Stimulated activated CD8-positive, alpha-beta memory T cell treated with anti-CD3 and anti-CD28 coated beads, Interleukin-12 subunit alpha, Interleukin-12 subunit beta, amount 100 ng/mL, for 1 hour (primary cell): Measurements from ENCODE around the gene TRIP4.
"Not testable (repeated sequence)": the region's sequence is repeated elsewhere in the genome, so short reads cannot be mapped to it uniquely, and the experiment has no call there.

ENCODE experiments used
- DNase-seq: peaks from one replicate; pipeline ENCODE4 v3.0.0-alpha.2; 2020; ENCODE audit warnings: low read depth

The TRIP4 gene

DNA sequence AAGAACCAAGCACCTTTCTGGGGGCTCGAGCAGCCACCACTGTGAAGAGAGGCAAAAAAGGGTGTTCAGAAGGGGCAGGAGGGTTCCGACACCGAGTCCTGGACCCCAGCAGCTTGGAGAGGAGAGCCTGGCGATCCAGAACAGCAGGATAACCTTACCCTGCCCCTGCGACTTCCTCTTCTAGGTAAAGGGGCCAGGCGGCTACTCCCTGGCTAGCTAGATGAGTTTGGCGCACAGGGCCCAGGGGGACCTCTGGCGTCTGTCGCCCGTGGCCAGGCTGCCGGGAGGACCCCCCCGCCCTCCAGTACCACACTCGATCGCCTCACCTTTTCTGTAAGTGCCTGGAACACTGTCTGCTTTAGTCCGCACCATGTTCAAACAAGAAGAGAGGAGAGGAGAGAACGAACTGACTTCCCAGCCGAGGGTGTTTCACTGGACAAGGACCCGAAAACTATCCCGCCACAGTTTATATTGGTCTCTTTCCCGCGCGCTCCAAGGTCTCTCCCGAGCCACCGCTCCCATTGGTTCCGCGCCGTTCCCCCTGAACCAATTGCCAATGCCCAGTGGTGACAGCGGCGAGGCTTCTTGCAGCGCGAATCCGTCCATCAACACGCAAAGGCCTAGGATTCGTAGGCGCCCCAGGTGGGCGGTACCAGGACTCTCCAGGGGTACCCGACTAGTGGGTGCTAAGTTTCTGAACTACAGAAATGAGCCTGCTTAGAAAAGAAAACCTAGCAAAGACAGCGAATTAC, 6.5 kb upstream of the TRIP4 start, which contains the start of gene PCLAF:
PCLAF (minus strand) TSS at position 442 of the 752 bp plus-strand sequence; CDS start at position 372, 70 bp downstream.
- DNase-seq, result peak; percentile 86

DNA sequence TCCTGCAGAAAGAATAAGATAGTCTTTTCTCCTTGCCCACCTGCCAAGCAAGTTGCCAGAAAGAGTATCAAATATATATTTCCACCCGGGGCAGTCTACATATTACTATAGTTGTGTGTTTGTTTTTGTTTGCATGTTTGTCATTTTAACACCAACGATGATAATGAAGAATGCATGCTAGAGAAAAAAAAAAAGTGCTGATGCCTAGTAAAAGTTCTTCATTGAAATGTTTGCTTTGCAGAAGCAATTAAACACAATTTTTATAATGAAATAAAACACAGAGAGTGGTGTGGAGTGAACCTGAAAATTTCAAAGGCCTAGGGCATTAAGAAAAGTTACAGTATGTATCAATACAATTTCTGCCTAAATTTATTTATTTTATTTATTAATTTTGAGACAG, 3.9 kb upstream of the TRIP4 start:
- no peak for DNase-seq

DNA sequence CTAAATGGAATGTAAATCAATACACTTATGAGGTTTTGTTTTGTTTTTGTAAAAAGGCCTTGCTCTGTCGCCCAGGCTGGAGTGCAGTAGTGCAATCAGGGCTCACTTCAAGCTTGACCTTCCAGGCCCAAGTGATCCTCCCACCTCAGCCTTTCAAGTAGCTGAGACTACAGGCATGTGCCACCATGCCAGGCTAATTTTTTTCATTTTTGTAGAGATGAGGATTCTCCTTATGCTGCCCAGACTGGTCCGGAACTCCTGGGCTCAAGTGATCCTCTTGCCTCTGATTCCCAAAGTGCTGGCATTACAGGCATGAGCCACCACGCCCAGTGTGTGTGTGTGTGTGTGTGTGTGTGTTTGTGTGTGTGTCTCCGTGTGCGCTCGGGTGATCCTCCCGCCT, 1.3 kb upstream of the TRIP4 start:
- no peak for DNase-seq

DNA sequence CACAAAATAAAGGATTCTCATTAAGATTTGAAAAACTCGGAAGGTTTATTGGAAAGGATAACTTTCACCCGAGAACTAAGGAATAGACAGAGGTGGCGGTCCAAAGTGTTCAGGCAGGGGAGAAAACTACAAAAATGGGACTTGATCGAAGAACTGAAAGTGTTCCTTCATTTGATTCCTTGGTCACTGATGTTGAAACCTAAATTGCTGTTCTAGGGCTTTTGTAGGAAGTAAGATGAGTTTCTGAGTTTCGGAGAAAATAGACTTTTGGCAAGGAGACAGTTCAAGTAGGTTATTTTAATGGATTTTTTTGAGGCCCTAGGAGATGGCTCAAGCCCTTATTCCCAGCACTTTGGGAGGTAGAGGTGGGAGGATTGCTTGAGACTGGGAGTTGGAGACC, 1.4 kb downstream of the TRIP4 start:
- DNase-seq, result no peak

DNA sequence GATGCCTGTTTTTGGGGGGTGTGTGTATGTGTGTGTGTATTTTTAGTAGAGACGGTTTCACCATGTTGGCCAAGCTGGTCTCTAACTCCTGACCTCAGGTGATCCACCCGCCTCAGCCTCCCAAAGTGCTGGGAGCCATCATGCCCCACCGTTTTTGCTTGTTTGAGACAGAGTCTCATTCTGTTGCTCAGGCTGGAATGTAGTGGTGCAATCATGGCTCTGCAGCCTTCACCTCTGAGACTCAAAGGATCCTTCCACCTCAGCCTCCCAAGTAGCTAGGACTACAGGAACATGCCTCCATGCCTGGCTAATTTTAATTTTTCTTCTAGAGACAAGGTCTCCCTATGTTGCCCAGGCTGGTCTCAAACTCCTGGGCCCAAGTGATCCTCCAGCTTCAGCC, 4.8 kb downstream of the TRIP4 start:
- DNase-seq, result not testable (repeated sequence)

DNA sequence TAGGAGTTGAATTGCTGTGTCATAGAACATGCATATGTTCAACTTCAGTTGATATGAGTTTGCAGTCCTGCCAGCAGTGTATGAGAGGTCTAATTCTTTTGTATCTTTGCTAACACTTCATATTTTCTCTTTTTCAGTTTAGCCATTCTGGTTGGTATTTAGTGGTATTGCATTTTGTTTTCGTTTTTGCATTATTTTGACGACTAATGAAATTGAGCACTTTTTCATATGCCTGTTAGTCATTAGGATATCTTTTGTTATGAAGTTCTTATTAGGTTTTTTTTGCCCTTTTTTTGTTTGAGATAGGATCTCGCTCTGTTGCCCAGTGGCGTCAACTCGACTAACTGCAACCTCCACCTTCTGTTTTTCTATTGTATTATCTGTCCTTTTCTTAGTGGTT, 9.2 kb downstream of the TRIP4 start:
- DNase-seq, result no peak

DNA sequence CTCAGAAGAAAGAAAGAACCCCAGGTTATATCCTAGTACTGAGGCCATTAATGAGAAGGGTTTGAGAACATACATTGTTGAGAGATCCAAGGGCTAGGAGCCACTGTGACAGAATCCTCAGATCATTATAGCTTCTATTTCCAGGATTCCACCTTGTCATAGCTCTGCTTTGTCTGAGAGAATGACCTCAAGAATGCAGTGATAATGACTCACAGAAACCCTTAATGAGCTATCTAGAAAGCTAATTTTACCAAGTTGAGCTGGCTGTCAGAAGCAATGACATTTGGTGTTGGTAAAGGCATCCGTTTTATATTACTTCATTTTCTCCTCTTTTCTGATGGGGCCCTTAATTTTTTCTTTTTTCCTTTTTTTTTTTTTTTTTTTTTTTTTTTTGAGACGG, 10.9 kb downstream of the TRIP4 start:
- DNase-seq, result no peak

GRCh38 chr15:64400583-64400982, 12.9 kb downstream of the TRIP4 start:
- no peak for DNase-seq

DNA sequence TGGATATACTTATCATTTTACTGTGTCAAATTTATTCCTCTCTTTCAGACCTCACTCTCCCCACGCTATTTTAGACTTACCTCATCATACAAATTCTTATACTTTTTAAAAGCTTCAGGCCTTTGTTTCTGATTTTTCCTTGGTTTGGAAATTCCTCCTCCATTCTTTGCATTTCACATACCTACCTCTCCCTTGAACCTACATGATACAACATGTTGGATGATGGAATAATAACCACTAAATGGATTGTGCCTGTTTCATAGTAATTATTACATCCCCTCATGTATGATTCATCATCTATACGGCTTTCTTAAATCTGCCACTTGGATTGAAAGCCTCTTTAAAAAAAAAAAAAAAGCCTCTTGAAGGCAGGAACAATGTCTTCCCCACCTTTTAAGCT, 24.6 kb downstream of the TRIP4 start:
- no peak for DNase-seq

GRCh38 chr15:64422697-64423096, 35.1 kb downstream of the TRIP4 start:
- no peak for DNase-seq

- no peak for DNase-seq
Observed at GRCh38 chr15:64423970-64424369, 36.3 kb downstream of the TRIP4 start.

- DNase-seq, result no peak
Observed at GRCh38 chr15:64425221-64425620, 37.6 kb downstream of the TRIP4 start.

- DNase-seq, result no peak
Observed at GRCh38 chr15:64426845-64427465, 39.3 kb downstream of the TRIP4 start.

DNA sequence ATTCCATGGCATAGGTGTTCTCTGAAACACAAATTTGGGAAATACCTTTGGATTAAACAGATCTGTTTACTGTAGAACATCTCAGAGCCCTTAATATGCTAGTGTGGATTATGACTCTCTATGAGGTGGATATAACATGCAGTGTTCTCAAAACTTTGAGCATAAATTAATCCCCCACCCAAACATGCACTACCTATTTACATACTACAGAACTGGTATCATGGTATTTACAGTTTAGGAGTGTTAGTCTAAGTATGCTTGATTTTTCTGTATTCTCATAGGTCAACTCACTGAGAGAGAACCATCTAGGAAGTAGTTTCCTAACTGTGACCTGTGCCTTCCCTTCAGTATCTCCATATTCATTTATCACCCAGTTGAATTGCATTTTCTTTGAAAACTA, 41.8 kb downstream of the TRIP4 start:
- DNase-seq, result no peak

DNA sequence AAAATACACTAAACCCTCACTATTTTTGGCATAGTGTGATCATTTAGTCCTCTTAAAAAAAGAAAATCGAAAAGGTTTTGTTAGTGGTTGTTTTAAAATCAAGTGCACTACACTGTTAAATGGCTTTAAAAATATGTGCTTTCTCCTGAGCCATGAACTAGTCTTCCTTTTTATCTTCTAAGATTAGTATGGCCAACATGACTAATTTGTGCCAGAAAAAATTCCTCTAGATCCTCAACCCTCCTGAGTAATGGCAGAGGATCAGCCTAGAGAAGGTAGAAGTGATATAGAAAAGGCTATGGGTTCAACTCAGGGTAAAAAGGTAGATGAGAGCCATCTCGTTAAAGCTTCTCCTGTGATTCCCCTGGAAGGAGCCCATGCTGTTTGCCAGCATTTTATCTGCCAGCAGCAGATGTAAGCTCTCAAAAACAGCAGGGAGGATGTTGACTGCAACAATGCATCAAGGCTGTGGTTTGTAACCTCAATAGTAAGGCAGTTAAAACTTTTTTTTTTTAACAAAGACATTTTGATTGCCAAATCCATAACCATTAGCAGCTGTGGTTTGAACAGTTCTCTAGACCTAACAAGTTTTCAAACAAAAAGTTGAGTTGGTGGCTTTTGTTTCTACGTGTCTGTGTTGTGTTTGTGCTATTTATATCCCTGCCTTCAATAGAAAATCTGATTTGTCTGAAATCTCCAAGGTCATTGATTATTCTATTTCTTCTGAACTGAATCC, 42.5 kb downstream of the TRIP4 start:
- peak; percentile 7 for DNase-seq

DNA sequence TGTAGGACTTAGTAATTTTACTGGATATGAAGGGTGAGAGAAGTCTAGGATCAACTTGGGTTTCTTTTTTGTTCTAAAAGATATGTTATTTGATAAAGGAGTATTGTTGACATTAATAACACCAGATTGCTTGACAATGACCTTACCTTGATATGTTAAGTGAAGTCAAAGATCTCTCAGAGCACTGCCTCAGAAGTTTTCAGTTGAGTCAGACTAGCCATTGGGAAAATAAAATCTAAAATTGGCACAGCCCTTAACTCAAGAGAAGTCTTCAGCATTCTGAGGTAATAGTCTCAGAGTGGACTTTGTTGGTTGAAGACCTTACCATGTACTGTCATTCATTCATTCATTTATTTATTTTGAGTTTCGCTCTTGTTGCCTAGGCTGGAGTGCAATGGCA, 50.3 kb downstream of the TRIP4 start:
- no peak for DNase-seq

DNA sequence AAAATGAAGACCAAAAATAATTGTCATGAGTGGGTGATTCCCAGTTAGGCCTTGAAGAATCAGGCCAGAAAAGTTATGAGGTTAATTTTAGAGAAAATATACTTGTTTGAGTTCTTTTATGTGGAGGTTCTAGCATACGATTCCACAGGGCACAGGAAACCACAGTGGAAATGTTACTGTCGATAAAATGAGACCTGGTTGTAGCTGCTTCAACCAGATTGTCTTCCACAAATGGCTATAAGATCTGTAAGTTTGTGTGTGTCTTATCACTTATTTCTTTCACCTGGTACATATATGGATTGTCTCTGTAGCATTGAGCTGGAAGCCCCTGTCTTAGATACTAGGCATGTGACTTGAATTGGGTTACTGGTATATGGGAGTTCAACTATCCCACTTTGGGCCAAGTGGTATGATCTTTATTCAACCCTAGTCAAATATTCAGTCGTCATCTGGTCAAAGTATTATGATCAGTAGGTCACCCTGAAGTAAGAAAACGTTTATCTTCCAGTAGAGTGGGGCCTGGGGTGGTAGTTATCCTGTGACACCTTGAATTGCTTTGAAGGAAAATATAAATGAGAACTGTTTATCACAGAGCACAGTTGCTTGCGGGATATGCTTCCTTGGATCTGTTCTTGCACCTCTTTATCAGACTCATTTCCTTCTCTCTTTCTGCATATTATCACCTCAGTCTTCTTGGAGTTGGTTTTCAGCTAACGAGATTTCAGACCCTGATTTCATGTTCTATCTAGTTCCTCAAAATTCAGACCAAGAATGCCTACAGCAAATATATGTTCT, 51.2 kb downstream of the TRIP4 start:
- DNase-seq, result no peak

- DNase-seq, result no peak
Observed at GRCh38 chr15:64441852-64442251, 54.2 kb downstream of the TRIP4 start.

GRCh38 chr15:64443016-64443415, 55.4 kb downstream of the TRIP4 start:
- no peak for DNase-seq

GRCh38 chr15:64443747-64444621, 56.3 kb downstream of the TRIP4 start:
- DNase-seq, result no peak

GRCh38 chr15:64444836-64445235, 57.2 kb downstream of the TRIP4 start:
- DNase-seq, result no peak
